Astrocyte of the cerebellum (primary cell): ENCODE data around the gene IFIT3.

Source experiments
- DNase-seq: peaks from one replicate; pipeline ENCODE4 v3.0.0-alpha.2; 2011; ENCODE audit warnings: low read depth
- H3K4me3 ChIP-seq: 2 replicates; pipeline ENCODE4 v1.5.1; 2011; ENCODE audit warnings: mild to moderate bottlenecking, low read depth, low read length, moderate library complexity
- CTCF ChIP-seq: IDR thresholded peaks from 2 replicates; pipeline ENCODE4 v1.5.1; 2012; ENCODE audit warnings: low read length, low read depth, moderate library complexity, mild to moderate bottlenecking; ENCODE audit errors: missing control alignments
- in situ Hi-C: cut with HindIII; loops from 2 replicates; pipeline ENCODE4 v1.10.0; 2017; ENCODE audit warnings: low sequenced_read_pairs

The IFIT3 gene

GRCh38 chr10:89342206-89342958 lies 14.6 kb downstream of the IFIT3 start:
- in situ Hi-C loops, result no loop called here
- no peak for TF ChIP-seq CTCF
- DNase-seq, result peak; percentile 66
- no peak overlapping the region for H3K4me3 ChIP-seq

- H3K4me3 ChIP-seq, result no peak overlapping the region
- no peak for TF ChIP-seq CTCF
- in situ Hi-C loops, result no loop called here
Observed at GRCh38 chr10:89343089-89343767, 15.4 kb downstream of the IFIT3 start.

GRCh38 chr10:89344156-89344555 lies 16.4 kb downstream of the IFIT3 start:
- in situ Hi-C loops, result no loop called here
- DNase-seq, result no peak
- no peak overlapping the region for H3K4me3 ChIP-seq
- no peak for TF ChIP-seq CTCF

More at GRCh38 chr10:89343089-89343767, 15.4 kb downstream of the IFIT3 start:
- no peak for DNase-seq

- DNase-seq, result no peak
- TF ChIP-seq CTCF, result no peak
- no peak overlapping the region for H3K4me3 ChIP-seq
- in situ Hi-C loops, result no loop called here
Observed at GRCh38 chr10:89345367-89346000, 17.7 kb downstream of the IFIT3 start.

GRCh38 chr10:89346405-89347254 lies 18.8 kb downstream of the IFIT3 start:
- H3K4me3 ChIP-seq, result no peak overlapping the region
- no peak for DNase-seq
- no peak for TF ChIP-seq CTCF
- in situ Hi-C loops, result no loop called here

GRCh38 chr10:89347701-89348457 lies 20.1 kb downstream of the IFIT3 start:
- no peak for TF ChIP-seq CTCF
- no peak for DNase-seq
- H3K4me3 ChIP-seq, result no peak overlapping the region
- in situ Hi-C loops, result no loop called here
